Measurements from ENCODE around the gene RFC2. TPM values are rescaled to one million over a fixed set of nuclear protein-coding genes. Genes with fewer than 3 reads are reported as not detected.

Gene RFC2
- total RNA-seq, 1 experiment from 2014 or later, result 77.1 TPM

GRCh38 chr7:74193054-74193453 lies 61.1 kb downstream of the RFC2 start:
- H3K27ac ChIP-seq, result no peak overlapping the region
- peaks cover 83% of the 10 kb centered on the region for H3K36me3 ChIP-seq
- no peaks in the 10 kb centered on the region for H3K27me3 ChIP-seq (replicated peaks)
- no peak overlapping the region for H3K4me3 ChIP-seq
- H3K4me1 ChIP-seq (replicated peaks), result peaks cover 1% of the 10 kb centered on the region
- no peak for DNase-seq (ENCODE audit: low read depth in 1 of 2, low spot score in 2 of 2)
- H3K9me3 ChIP-seq (replicated peaks), result no peaks in the 10 kb centered on the region

GRCh38 chr7:74191231-74191630 lies 63.0 kb downstream of the RFC2 start:
- Histone ChIP-seq H3K9me3 (replicated peaks) (no peaks in the 10 kb centered on the region), H3K4me3 (no peak overlapping the region), H3K4me1 (replicated peaks) (peaks cover 7% of the 10 kb centered on the region), H3K36me3 (peaks cover 87% of the 10 kb centered on the region), H3K27ac (no peak overlapping the region), H3K27me3 (replicated peaks) (no peaks in the 10 kb centered on the region)
- DNase-seq (ENCODE audit: low read depth in 1 of 2, low spot score in 2 of 2), result no peak

DNA sequence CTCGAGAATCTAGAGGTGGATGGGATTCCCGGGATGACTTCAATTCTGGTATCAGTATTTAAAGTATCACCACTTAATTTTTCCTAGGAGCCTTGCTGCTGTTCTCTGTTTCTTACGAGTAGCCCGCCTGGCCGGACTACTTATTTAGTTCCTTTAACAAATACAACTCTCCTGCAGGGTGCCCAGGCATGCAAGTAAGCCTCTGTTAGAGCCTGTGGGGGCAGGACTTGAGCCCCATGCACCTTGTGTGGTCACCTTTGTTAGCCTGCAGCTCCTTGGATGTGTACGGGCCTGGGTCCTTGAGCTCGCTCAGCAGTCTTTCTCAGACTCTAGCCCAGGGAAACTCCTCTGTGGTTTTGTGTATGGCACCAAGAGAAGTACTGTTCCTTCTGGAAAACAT lies 63.9 kb downstream of the RFC2 start:
- Histone ChIP-seq H3K36me3 (peaks cover 88% of the 10 kb centered on the region), H3K4me3 (no peak overlapping the region), H3K27ac (no peak overlapping the region), H3K9me3 (replicated peaks) (no peaks in the 10 kb centered on the region), H3K27me3 (replicated peaks) (no peaks in the 10 kb centered on the region), H3K4me1 (replicated peaks) (peaks cover 7% of the 10 kb centered on the region)
- DNase-seq (ENCODE audit: low read depth in 1 of 2, low spot score in 2 of 2), result no peak

DNA sequence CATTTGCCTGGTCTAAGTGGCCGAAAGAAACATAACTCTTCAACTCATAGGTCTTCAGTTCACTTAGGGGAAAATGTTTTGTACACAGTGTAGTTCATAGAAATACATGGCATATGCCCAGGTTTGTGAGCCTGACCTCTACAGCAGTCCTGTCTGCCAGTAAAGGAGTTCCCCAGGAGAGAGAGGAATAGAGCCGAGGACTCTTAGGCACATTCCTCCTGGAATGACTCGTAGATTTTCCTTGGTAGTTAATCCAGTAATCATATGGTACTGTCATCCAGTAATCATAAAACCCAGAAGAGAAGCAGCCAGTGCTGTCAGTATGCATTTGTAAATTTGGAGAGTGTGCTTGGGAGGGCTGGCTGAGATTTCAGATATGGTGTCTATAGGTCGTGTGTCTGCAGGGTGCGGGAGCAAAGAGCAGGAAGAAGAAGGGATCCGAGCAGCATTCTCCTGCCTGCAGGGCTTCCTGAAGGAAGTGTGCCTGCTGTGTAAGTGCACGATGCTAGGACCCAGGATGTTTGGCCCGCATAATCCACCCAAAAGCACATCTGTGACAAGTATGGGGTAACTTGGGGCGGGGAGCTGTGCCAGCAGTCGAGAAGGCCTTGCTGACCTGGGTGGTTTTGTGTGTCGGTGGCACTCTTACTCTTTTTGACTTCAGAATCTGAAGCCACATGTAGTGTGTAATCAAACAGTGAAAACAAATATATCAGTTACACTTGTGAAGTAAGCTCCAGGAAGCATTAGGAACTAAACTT lies 66.1 kb downstream of the RFC2 start:
- Histone ChIP-seq H3K4me3 (no peak overlapping the region), H3K27ac (no peak overlapping the region), H3K36me3 (peaks cover 89% of the 10 kb centered on the region), H3K9me3 (replicated peaks) (no peaks in the 10 kb centered on the region), H3K4me1 (replicated peaks) (peaks cover 7% of the 10 kb centered on the region), H3K27me3 (replicated peaks) (no peaks in the 10 kb centered on the region)
- DNase-seq (ENCODE audit: low read depth in 1 of 2, low spot score in 2 of 2), result no peak

DNA sequence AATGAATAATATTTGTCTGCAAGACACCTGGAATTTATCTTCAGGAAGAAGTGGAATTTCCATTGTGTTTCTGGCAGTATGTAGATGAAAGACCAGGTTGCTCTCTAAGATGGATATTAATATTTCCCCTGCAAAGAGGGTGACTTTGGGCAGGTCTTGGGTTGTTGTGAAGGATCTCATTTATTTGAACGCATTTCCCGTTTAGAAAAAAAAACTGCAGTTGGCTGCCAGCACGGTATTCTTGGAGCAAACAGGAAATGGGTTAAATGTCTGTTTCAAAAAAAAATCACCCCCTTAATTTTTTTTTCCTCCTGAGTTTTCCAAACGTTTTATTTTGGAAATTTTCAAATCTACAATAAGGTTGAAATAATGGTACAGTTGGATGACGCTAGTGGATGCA lies 68.6 kb downstream of the RFC2 start:
- no peak for DNase-seq (ENCODE audit: low read depth in 1 of 2, low spot score in 2 of 2)
- H3K4me1 ChIP-seq (replicated peaks), result peaks cover 15% of the 10 kb centered on the region
- H3K36me3 ChIP-seq, result peaks cover 89% of the 10 kb centered on the region
- no peaks in the 10 kb centered on the region for H3K27me3 ChIP-seq (replicated peaks)
- H3K4me3 ChIP-seq, result no peak overlapping the region
- H3K27ac ChIP-seq, result no peak overlapping the region
- no peaks in the 10 kb centered on the region for H3K9me3 ChIP-seq (replicated peaks)

- Histone ChIP-seq H3K27ac (no peak overlapping the region), H3K4me1 (replicated peaks) (peaks cover 15% of the 10 kb centered on the region), H3K4me3 (no peak overlapping the region), H3K9me3 (replicated peaks) (no peaks in the 10 kb centered on the region), H3K27me3 (replicated peaks) (no peaks in the 10 kb centered on the region), H3K36me3 (peaks cover 89% of the 10 kb centered on the region)
- no peak for DNase-seq (ENCODE audit: low read depth in 1 of 2, low spot score in 2 of 2)
Measured at GRCh38 chr7:74185016-74185415, 69.2 kb downstream of the RFC2 start.

DNA sequence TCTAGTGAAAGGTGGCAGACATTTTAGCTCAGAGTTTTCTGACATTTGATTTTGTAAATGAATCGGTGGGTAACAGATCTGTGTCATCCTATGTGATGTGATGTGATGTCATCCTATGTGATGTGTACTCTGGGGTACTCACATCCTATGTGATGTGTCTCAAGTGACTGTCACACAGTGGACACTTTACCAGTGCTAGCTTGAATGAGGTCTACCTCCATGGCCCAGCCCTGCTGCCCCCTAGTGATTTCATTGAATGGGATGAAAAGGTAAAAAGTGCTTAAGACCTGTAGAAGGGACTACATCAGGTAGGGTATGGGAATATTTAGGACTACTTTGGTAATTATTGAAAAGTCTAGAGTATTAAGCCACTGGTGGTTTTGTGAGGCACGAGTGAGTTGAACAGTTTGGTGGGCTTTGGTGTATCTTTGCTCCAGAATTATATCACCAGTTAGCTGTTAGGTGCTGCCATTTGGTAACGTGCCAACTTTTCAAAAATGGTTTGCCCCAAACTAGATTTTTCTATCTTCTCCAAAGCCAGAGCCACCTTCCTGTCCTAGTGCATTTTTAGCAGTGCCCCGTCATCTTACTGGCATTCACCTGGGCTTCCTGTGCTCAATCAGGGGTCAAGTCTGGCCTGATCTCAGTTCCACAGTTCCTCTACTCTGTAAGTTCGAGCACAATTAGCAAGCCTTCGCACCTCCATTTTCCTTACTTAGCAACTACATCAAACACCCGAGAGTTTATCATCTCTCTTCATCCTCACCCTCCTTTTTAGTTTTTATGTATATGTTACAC lies 70.3 kb downstream of the RFC2 start:
- no peak for DNase-seq (ENCODE audit: low read depth in 1 of 2, low spot score in 2 of 2)
- Histone ChIP-seq H3K27me3 (replicated peaks) (no peaks in the 10 kb centered on the region), H3K4me3 (no peak overlapping the region), H3K27ac (no peak overlapping the region), H3K4me1 (replicated peaks) (peaks cover 18% of the 10 kb centered on the region), H3K9me3 (replicated peaks) (no peaks in the 10 kb centered on the region), H3K36me3 (peaks cover 89% of the 10 kb centered on the region)

GRCh38 chr7:74183142-74183541 lies 71.1 kb downstream of the RFC2 start:
- H3K9me3 ChIP-seq (replicated peaks), result no peaks in the 10 kb centered on the region
- H3K4me3 ChIP-seq, result no peak overlapping the region
- no peak for DNase-seq (ENCODE audit: low read depth in 1 of 2, low spot score in 2 of 2)
- no peak overlapping the region for H3K27ac ChIP-seq
- peaks cover 89% of the 10 kb centered on the region for H3K36me3 ChIP-seq
- peaks cover 25% of the 10 kb centered on the region for H3K4me1 ChIP-seq (replicated peaks)
- H3K27me3 ChIP-seq (replicated peaks), result no peaks in the 10 kb centered on the region

DNA sequence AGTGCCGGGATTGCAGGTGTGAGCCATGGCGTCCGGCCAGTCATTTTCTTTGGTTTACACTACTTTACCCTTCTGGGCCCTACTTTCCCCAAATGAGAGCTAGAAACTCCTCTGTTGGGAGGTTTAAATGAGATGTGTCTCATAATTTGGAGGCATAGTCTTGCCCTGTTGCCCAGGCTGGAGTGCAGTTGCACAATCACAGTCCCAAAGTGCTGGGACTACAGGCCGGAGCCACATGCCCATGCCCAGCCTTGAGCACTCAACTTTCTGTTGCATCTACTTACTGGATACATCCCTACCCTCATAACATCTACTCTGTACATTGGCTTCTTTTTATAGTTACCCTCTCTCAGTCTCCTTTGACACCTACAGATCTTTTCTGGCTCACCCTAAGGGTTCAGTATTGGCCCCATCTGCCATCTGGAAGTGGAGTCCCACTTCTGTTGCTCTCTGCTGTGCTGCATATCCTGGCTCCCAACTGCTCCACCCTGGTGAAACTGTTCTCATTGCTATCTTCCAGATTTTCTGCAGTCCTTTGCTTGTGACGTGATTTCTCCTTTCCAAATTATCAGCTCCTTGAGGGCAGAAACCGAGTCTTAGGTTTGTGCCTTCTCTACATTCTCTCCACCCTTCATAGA lies 71.6 kb downstream of the RFC2 start:
- Histone ChIP-seq H3K27ac (no peak overlapping the region), H3K27me3 (replicated peaks) (no peaks in the 10 kb centered on the region), H3K9me3 (replicated peaks) (no peaks in the 10 kb centered on the region), H3K4me1 (replicated peaks) (peaks cover 25% of the 10 kb centered on the region), H3K4me3 (no peak overlapping the region), H3K36me3 (peaks cover 89% of the 10 kb centered on the region)
- no peak for DNase-seq (ENCODE audit: low read depth in 1 of 2, low spot score in 2 of 2)

DNA sequence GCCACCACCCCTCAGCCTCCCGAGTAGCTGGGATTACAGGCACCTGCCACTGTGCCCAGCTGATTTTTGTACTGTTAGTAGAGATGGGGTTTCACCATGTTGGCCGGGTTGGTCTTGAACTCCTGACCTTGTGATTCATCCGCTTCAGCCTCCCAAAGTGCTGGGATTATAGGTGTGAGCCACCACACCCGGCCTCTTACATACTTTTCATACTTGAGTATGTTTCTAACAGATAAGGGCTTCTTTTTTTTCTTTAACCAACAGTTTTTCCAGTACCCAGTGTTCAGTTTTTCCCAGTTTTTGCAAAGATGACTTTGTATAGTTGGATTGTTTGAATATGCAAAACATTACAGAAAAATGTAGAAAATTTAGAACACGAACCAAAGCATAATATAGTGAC lies 72.4 kb downstream of the RFC2 start:
- no peak for DNase-seq (ENCODE audit: low read depth in 1 of 2, low spot score in 2 of 2)
- Histone ChIP-seq H3K4me3 (no peak overlapping the region), H3K9me3 (replicated peaks) (no peaks in the 10 kb centered on the region), H3K27me3 (replicated peaks) (no peaks in the 10 kb centered on the region), H3K27ac (no peak overlapping the region), H3K36me3 (peaks cover 89% of the 10 kb centered on the region), H3K4me1 (replicated peaks) (peaks cover 28% of the 10 kb centered on the region)

Other genes starting within 250 kb of the RFC2 start
- not detected in 2 replicates for gene ELN, start 226.2 kb downstream of the RFC2 start, total RNA-seq (2014; rRNA removed; shearing (Covaris generic))
- 38.1 and 60.5 TPM in 2 replicates for gene LIMK1, start 170.6 kb downstream of the RFC2 start, total RNA-seq (2014; rRNA removed; shearing (Covaris generic))
- gene EIF4H, start 80.0 kb downstream of the RFC2 start, total RNA-seq (2014; rRNA removed; shearing (Covaris generic)), result 246 and 313 TPM in 2 replicates
- 0.92 TPM in 1 of 2 replicates, not detected in the other for gene LAT2, start 44.4 kb downstream of the RFC2 start, total RNA-seq (2014; rRNA removed; shearing (Covaris generic))
- 18.3 and 18.8 TPM in 2 replicates for gene CLIP2, start 35.0 kb upstream of the RFC2 start, total RNA-seq (2014; rRNA removed; shearing (Covaris generic))
- gene GTF2IRD1, start 199.5 kb upstream of the RFC2 start, total RNA-seq (2014; rRNA removed; shearing (Covaris generic)), result 9.9 and 21.2 TPM in 2 replicates